OCI-LY1 (cell line): ENCODE measurements around the gene TAX1BP1.

Experiments
- H2AFZ ChIP-seq: fragments of 200-600 bp; sonication (generic), shearing (Covaris generic); 2 replicates; pipeline ENCODE4 v1.6.0; 2014; ENCODE audit warnings: antibody characterized with exemption, mild to moderate bottlenecking, low read length
- H3F3A ChIP-seq: fragments of 200-600 bp; sonication (generic), shearing (Covaris generic); 2 replicates; pipeline ENCODE4 v1.6.0; 2014; ENCODE audit warnings: mild to moderate bottlenecking, antibody characterized with exemption, low read length, moderate library complexity; ENCODE audit not compliant: insufficient read depth
- H3K27ac ChIP-seq: fragments of 200-600 bp; sonication (generic); 2 replicates; pipeline ENCODE4 v1.5.1; 2014; ENCODE audit warnings: low read length, mixed run types, mild to moderate bottlenecking, low read depth; ENCODE audit not compliant: poor library complexity, severe bottlenecking
- H3K27me3 ChIP-seq: fragments of 200-600 bp; sonication (generic); 2 replicates; pipeline ENCODE4 v1.6.0; 2014; ENCODE audit warnings: antibody characterized with exemption, mild to moderate bottlenecking, low read length, moderate library complexity; ENCODE audit not compliant: insufficient read depth
- H3K36me3 ChIP-seq: fragments of 200-600 bp; sonication (generic); 2 replicates; pipeline ENCODE4 v1.6.1; 2014; ENCODE audit warnings: mild to moderate bottlenecking, antibody characterized with exemption, low read length, moderate library complexity, mixed read lengths; ENCODE audit not compliant: insufficient read depth
- H3K4me1 ChIP-seq: fragments of 200-600 bp; sonication (generic); 2 replicates; pipeline ENCODE4 v1.5.1; 2014; ENCODE audit warnings: mild to moderate bottlenecking, low read length, moderate library complexity; ENCODE audit not compliant: insufficient read depth, severe bottlenecking
- H3K4me2 ChIP-seq: fragments of 200-600 bp; sonication (generic), shearing (Covaris generic); 2 replicates; pipeline ENCODE4 v1.6.1; 2014; ENCODE audit warnings: low read length
- H3K4me3 ChIP-seq: fragments of 200-600 bp; sonication (generic); 2 replicates; pipeline ENCODE4 v1.5.1; 2014; ENCODE audit warnings: low read length, low read depth, mild to moderate bottlenecking, mixed read lengths; ENCODE audit not compliant: poor library complexity, severe bottlenecking
- H3K79me2 ChIP-seq: fragments of 200-600 bp; shearing (Covaris generic); 2 replicates; pipeline ENCODE4 v1.6.1; 2016; ENCODE audit warnings: mixed run types, low read length, mixed read lengths; ENCODE audit not compliant: insufficient read depth
- H3K9ac ChIP-seq: fragments of 200-600 bp; sonication (generic), shearing (Covaris generic); 2 replicates; pipeline ENCODE4 v1.6.1; 2014; ENCODE audit warnings: mild to moderate bottlenecking, low read length, mixed read lengths
- H3K9me2 ChIP-seq: fragments of 200-600 bp; sonication (generic), shearing (Covaris generic); 2 replicates; pipeline ENCODE4 v1.6.1; 2014; ENCODE audit warnings: low read depth, mild to moderate bottlenecking, low read length, mixed read lengths
- H3K9me3 ChIP-seq: fragments of 200-600 bp; shearing (Covaris generic); 2 replicates; pipeline ENCODE4 v1.6.1; 2014; ENCODE audit warnings: low read length, mixed read lengths
- H4K20me1 ChIP-seq: fragments of 200-600 bp; sonication (generic), shearing (Covaris generic); 2 replicates; pipeline ENCODE4 v1.6.0; 2016; ENCODE audit warnings: mild to moderate bottlenecking, low read length; ENCODE audit not compliant: insufficient read depth
- CTCF ChIP-seq: fragments of 200-600 bp; sonication (generic), shearing (Covaris generic); IDR thresholded peaks from 2 replicates; pipeline ENCODE4 v1.5.1; 2017; ENCODE audit warnings: mild to moderate bottlenecking, antibody characterized with exemption, low read length, moderate library complexity, mixed read lengths
- EZH2 ChIP-seq: fragments of 200-600 bp; sonication (generic), shearing (Covaris generic); IDR thresholded peaks from 2 replicates; pipeline ENCODE4 v1.8.0; 2017; ENCODE audit warnings: borderline replicate concordance, mixed run types, mild to moderate bottlenecking, antibody characterized with exemption, low read length, moderate library complexity, mixed read lengths

The TAX1BP1 gene

DNA sequence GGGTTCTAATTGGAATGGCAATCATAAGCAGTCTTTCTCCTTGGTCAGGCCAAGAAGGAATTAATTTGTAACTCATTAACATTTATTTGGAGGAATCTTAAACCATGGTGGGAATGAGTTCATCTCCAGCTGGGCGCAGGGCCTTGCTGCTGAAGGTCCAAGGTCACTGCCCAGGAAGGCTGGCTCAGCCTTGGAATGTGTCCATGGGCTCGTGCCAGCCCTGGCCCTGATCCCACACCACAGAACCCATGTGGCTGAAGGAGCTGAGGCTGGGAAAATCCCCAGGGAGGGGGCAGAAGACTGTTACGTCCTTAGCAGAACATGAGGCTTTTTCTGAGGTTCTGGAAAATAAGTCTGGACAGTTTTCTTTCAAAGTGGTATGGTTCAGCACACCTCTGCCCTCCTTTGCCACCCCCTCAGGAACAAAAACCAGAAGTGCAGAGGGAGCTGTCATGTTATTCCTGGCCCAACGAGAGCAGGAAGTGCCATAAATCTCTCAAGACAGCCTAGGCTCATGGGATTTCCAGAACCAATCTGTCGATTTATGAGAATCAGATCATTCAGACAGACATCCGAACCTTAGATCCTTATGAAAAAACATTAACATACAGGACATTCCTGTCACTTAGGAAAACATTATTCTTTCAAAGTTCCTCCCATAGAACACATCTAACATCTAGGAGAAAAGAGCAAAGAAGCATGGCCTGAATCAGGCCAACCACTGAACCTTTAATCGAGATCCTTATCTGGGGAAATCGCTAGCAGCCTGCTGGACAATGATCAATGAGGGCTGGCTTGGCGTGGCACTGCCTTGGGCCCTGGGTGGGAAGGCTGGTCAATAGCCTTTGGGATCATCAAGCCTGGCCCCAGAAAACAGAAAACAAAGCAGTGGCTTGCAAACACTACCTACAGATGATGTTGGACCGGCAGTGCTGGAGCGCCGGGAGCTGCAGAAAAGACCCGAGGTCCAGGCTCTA is 134.3 kb downstream of the TAX1BP1 start:
- no peaks in the 10 kb centered on the region; the same call in 1 of the 2 replicates for H3K36me3 ChIP-seq
- no peaks in the 10 kb centered on the region for H3K9me3 ChIP-seq
- H3K9ac ChIP-seq, result no peak overlapping the region
- no peaks in the 10 kb centered on the region for H3K27me3 ChIP-seq
- no peaks in the 10 kb centered on the region for H3K4me1 ChIP-seq
- TF ChIP-seq EZH2 (no peak), CTCF (no peak)
- H3K4me3 ChIP-seq, result no peak overlapping the region
- H4K20me1 ChIP-seq, result no peaks in the 10 kb centered on the region
- H3K27ac ChIP-seq, result no peak overlapping the region
- H2AFZ ChIP-seq, result no peak overlapping the region
- no peaks in the 10 kb centered on the region for H3K79me2 ChIP-seq
- H3K9me2 ChIP-seq, result no peaks in the 10 kb centered on the region
- H3K4me2 ChIP-seq, result no peak overlapping the region
- H3F3A ChIP-seq, result no peaks in the 10 kb centered on the region

- Histone ChIP-seq H3F3A (no peaks in the 10 kb centered on the region), H3K27ac (no peak overlapping the region), H3K79me2 (no peaks in the 10 kb centered on the region), H3K4me1 (no peaks in the 10 kb centered on the region), H3K27me3 (no peaks in the 10 kb centered on the region), H3K9ac (no peak overlapping the region), H3K9me3 (no peaks in the 10 kb centered on the region), H3K36me3 (no peaks in the 10 kb centered on the region; the same call in 1 of the 2 replicates), H2AFZ (no peak overlapping the region), H4K20me1 (no peaks in the 10 kb centered on the region), H3K9me2 (no peaks in the 10 kb centered on the region), H3K4me2 (no peak overlapping the region), H3K4me3 (no peak overlapping the region)
- TF ChIP-seq EZH2 (no peak), CTCF (no peak)
Measured at GRCh38 chr7:27875061-27875460, 135.1 kb downstream of the TAX1BP1 start.

GRCh38 chr7:27875832-27876231 is 135.9 kb downstream of the TAX1BP1 start:
- H3K4me1 ChIP-seq, result no peaks in the 10 kb centered on the region
- H3K4me3 ChIP-seq, result no peak overlapping the region
- no peaks in the 10 kb centered on the region for H3F3A ChIP-seq
- no peak overlapping the region for H2AFZ ChIP-seq
- no peaks in the 10 kb centered on the region; the same call in 1 of the 2 replicates for H3K36me3 ChIP-seq
- no peak overlapping the region for H3K9ac ChIP-seq
- H4K20me1 ChIP-seq, result no peaks in the 10 kb centered on the region
- no peak overlapping the region for H3K4me2 ChIP-seq
- H3K27me3 ChIP-seq, result no peaks in the 10 kb centered on the region
- H3K9me3 ChIP-seq, result no peaks in the 10 kb centered on the region
- H3K79me2 ChIP-seq, result no peaks in the 10 kb centered on the region
- TF ChIP-seq CTCF, result no peak
- no peak for TF ChIP-seq EZH2
- H3K9me2 ChIP-seq, result no peaks in the 10 kb centered on the region
- H3K27ac ChIP-seq, result no peak overlapping the region
